ENCODE measurements around the gene CNTROB. TPM values are rescaled to one million over a fixed set of nuclear protein-coding genes. Genes with fewer than 3 reads are reported as not detected.
A peak's percentile ranks its signal among the peaks of the same experiment; 100 is the strongest.

The CNTROB gene
- polyA plus RNA-seq, 3 donors from 2014 or later: 1.8 to 14.4 (median 8.3) TPM

DNA sequence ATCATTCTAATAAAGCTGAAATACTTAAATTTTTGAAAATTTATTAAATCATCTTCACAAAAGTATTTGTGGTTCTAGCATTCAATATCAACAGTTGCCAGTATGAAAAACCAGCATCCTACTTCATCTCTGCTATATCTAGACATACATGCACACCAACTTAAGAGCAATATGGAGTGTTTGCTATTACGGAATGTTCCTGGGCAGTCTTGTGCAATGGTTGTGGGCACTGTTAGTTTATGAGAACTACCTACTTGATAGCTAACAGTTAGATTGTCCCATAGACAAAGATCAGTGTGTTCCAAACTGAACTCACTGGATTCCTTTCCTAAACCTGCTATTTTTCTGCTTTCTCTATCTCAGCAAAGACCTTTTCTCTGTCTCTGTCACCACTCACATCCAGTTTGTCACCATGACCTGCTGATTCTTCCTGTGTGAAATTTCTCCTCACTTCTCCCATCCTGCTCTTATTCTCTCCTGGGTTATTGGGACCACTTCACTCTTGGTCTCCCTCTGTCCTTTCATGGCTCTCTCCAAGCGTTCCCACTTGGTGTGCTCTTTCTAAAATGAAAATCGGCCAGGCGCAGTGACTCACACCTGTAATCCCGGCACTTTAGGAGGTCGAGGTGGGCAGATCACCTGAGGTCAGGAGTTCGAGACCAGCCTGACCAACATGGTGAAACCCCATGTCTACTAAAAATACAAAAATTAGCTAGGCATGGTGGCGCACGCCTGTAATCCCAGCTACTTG, 27.7 kb downstream of the CNTROB start:
- Mint-ChIP-seq H3K27ac (no peak overlapping the region), H3K36me3 (no peaks in the 10 kb centered on the region), H3K4me3 (no peak overlapping the region), H3K4me1 (no peaks in the 10 kb centered on the region), H3K9me3 (no peaks in the 10 kb centered on the region), H3K27me3 (ENCODE audit: low read depth in 3 of 3) (peaks cover 0 to 9% (median 3%) of the 10 kb centered on the region in 3 donors)
- no peak for DNase-seq

DNA sequence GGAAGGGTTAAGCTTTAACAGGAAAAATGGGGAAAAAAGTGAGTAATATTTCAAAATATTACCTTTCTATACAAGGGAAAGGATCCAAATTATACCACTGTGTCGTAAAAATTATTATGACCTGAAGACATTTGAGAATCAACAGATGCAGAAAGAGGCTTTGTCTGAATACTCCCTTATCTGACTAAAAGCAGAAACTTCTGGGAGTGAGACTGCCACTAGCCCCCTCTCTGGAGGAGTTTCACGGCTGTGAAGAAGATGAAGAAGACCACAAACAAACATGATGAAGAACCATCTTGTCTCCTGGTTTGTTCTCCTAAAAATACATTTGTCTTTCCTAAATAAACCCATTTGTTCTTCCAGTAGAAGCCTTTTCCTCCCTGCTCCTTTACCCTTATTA, 29.4 kb downstream of the CNTROB start:
- H3K27ac Mint-ChIP-seq: no peak overlapping the region

DNA sequence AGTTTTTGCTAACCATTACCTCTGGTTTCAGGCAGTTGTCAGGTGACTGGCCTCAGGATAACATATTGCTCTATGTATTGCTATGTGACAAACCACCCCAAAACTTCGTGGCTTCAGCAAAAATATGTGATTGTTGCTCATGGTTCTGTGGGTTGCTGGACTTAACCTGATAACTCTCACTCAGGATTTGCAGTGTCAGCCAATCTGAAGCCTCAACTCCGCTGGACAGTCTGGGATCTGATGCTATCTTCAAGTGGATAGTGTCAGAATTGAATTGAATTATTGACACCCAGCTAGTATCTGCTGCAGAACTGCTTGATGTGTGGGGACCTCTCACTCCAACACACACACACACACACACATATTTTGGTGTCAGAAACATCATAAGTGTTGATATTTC, 35.7 kb downstream of the CNTROB start:
- H3K9me3 Mint-ChIP-seq: peaks cover 0 to 2% (median 0%) of the 10 kb centered on the region in 6 donors
- H3K36me3 Mint-ChIP-seq: no peaks in the 10 kb centered on the region
- no peak overlapping the region for H3K27ac Mint-ChIP-seq
- no peak overlapping the region for H3K4me3 Mint-ChIP-seq
- H3K27me3 Mint-ChIP-seq (ENCODE audit: low read depth in 3 of 3): peaks cover 0 to 7% (median 1%) of the 10 kb centered on the region in 3 donors
- no peak for DNase-seq
- no peaks in the 10 kb centered on the region for H3K4me1 Mint-ChIP-seq

More for the DNA sequence above, 29.4 kb downstream of the CNTROB start:
- Mint-ChIP-seq H3K36me3 (no peaks in the 10 kb centered on the region), H3K27me3 (ENCODE audit: low read depth in 3 of 3) (peaks cover 0 to 9% (median 3%) of the 10 kb centered on the region in 3 donors), H3K4me1 (no peaks in the 10 kb centered on the region), H3K4me3 (no peak overlapping the region), H3K9me3 (no peaks in the 10 kb centered on the region)
- DNase-seq: no peak

DNA sequence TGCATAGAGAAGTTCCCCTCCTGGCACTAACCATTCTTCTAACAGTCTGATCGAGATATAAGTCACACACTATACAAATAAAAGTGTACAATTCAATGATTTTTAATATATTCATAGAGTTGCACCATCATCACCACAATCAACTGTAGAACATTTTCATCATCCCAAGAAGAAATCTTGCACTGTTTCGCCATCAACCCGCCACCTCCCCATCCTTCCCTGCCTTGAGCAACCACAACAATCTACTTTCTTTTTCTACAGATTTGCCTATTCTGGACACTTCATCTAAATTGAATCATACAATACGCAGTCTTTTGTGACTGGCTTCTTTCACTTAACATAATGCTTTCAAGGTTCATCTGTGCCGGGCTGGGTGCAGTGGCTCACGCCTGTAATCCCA, 37.4 kb downstream of the CNTROB start:
- Mint-ChIP-seq H3K27ac (no peak overlapping the region), H3K9me3 (peaks cover 2 to 9% (median 4%) of the 10 kb centered on the region in 6 donors), H3K27me3 (ENCODE audit: low read depth in 3 of 3) (peaks cover 0 to 2% (median 0%) of the 10 kb centered on the region in 3 donors), H3K4me3 (no peak overlapping the region), H3K4me1 (no peaks in the 10 kb centered on the region), H3K36me3 (peaks cover 2 to 3% (median 2%) of the 10 kb centered on the region in 3 donors)
- no peak for DNase-seq

DNA sequence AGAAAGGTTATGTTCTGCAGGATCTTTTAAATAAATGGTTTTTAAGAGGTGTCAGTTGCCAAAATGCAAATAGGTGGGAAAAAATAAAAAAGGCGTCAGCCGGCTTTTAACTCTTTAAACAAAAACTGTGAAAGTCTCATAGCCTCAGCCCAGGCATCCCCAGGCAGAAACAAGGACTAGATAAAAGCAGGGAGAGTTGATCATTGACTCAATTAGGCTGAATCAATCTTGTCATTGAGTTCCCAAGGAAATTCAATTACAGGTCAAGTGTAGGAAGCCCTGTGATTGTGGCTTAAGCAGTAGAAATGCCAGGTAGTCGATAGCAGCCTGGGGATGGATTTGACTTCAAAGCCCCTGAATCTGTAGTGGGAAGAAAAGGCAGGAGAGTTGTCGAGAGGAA, 39.6 kb downstream of the CNTROB start:
- no peak overlapping the region for H3K27ac Mint-ChIP-seq
- DNase-seq: no peak
- peaks cover 0 to 6% (median 0%) of the 10 kb centered on the region in 3 donors for H3K27me3 Mint-ChIP-seq (ENCODE audit: low read depth in 3 of 3)
- no peaks in the 10 kb centered on the region for H3K4me1 Mint-ChIP-seq
- peaks cover 5 to 14% (median 12%) of the 10 kb centered on the region in 3 donors for H3K36me3 Mint-ChIP-seq
- H3K9me3 Mint-ChIP-seq: peaks cover 5 to 18% (median 17%) of the 10 kb centered on the region in 6 donors
- no peak overlapping the region for H3K4me3 Mint-ChIP-seq

DNA sequence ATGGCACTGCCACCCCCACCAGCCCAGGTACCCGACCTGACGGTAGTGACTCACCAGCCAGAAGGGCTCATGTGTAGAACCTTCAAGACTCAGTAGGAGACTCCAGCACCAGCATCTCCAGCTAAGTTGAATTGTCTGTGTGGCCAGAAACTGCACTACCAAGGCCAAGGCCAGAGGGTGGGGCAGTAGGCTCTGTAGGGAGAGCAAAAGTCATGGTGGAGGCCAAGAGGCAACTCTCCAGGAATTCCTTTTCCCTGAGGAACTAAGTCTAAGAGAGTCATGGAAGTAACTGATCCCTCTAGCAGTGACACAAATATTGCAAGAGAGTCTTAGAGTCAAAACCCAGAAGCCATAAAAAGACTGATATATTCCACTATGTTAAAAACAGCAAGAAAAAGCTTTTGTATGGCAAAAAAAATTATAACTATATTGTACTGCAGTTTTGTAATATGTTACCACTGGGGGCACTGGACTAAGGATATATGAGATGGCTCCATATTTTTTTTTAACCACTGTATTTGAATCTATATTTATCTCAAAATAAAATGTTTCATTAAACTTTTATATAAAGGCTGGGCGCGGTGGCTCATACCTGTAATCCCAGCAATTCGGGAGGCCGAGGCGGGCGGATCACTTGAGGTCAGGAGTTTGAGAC, 40.3 kb downstream of the CNTROB start:
- Mint-ChIP-seq H3K4me3 (no peak overlapping the region), H3K27ac (no peak overlapping the region), H3K4me1 (no peaks in the 10 kb centered on the region), H3K36me3 (peaks cover 5 to 14% (median 12%) of the 10 kb centered on the region in 3 donors), H3K9me3 (peaks cover 6 to 22% (median 17%) of the 10 kb centered on the region in 6 donors), H3K27me3 (ENCODE audit: low read depth in 3 of 3) (peaks cover 0 to 4% (median 2%) of the 10 kb centered on the region in 3 donors)
- DNase-seq: no peak

DNA sequence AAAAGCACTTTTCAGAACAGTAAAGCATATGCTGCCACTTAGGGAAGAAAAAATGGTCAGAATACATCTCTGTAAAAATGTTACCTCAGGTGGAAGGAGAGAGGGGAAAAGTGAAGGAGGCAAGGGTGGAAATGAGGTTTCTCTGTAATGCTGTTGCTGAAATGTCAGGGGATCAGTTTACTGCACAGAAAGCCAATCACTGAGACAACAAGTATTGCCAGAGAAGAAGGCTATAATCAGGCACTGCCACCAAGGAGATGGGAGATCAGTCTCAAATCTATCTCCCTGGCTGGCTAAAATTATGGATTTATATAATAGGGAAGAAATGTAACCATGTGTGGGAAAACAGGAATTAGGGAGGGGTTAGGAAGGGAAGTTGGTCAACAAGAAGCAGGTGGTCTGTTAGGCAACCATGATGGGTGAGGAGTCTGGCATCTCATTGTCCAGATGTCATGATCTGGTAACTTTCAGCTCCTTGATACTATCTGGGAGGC, 42.7 kb downstream of the CNTROB start:
- Mint-ChIP-seq H3K27ac (no peak overlapping the region), H3K36me3 (peaks cover 5 to 14% (median 12%) of the 10 kb centered on the region in 3 donors), H3K4me3 (no peak overlapping the region), H3K27me3 (ENCODE audit: low read depth in 3 of 3) (peaks cover 0 to 7% (median 2%) of the 10 kb centered on the region in 3 donors), H3K9me3 (peaks cover 8 to 22% (median 17%) of the 10 kb centered on the region in 6 donors), H3K4me1 (no peaks in the 10 kb centered on the region)
- no peak for DNase-seq

DNA sequence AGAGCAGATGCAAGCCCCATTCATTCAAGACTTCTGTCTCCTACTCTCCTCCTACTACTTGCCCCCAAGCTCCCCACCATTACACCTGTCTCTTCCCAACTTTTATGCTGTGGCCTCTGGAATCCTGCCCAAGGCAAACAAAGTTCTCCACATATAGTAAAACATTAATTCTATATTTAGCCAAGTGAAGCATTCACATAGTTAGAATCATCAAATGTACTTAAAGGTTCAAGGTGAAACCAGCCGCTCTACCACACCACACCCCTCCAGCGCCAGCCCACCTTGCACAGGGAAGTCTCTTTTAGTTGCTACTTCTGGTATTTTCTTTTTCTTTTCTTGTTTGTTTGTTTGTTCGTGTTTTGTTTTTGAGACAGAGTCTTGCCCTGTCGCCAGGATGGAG, 45.0 kb downstream of the CNTROB start:
- Mint-ChIP-seq H3K27me3 (ENCODE audit: low read depth in 3 of 3) (peaks cover 1 to 16% (median 2%) of the 10 kb centered on the region in 3 donors), H3K4me3 (no peak overlapping the region), H3K9me3 (peaks cover 8 to 22% (median 17%) of the 10 kb centered on the region in 6 donors), H3K27ac (no peak overlapping the region), H3K4me1 (no peaks in the 10 kb centered on the region), H3K36me3 (peaks cover 5 to 14% (median 12%) of the 10 kb centered on the region in 3 donors)
- no peak for DNase-seq

DNA sequence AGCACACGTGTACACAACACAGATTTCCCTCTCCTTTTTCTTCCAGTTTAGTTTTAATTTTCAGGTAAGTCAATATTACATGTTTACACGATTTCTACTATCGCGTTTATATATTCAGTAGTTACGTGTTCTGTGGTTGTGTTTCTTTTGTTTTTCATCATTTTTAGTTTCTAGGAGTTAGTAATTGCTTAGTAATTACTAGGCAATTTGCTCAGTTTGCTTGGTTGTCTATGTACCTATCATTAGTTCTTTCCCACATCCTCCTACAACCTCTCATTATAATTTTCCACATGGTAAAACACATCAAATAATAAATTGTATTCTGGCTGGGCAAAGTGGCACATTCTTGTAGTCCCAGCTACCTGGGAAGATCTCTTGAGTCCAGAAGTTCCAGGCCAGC, 45.8 kb downstream of the CNTROB start:
- H3K27ac Mint-ChIP-seq: no peak overlapping the region
- H3K36me3 Mint-ChIP-seq: peaks cover 5 to 14% (median 12%) of the 10 kb centered on the region in 3 donors
- H3K9me3 Mint-ChIP-seq: peaks cover 8 to 22% (median 17%) of the 10 kb centered on the region in 6 donors
- peaks cover 1 to 22% (median 2%) of the 10 kb centered on the region in 3 donors for H3K27me3 Mint-ChIP-seq (ENCODE audit: low read depth in 3 of 3)
- H3K4me3 Mint-ChIP-seq: no peak overlapping the region
- no peaks in the 10 kb centered on the region for H3K4me1 Mint-ChIP-seq
- DNase-seq: no peak

DNA sequence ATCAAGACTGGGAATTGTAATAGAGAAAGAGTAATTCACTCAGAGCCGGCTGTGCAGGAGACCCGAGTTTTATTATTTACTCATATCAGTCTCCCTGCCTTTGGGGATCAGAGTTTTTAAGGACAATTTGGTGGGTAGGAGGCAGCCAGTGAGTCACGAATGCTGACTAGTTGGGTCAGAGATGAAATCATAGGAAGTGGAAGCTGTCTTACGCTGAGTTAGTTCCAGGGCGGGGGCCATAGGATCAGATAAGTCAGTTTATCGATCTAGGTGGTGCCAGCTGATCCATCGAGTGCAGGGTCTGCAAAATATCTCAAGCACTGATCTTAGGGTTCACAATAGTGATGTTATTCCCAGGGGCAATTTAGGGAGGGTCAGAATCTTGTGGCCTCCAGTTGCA, 50.2 kb downstream of the CNTROB start:
- Mint-ChIP-seq H3K4me3 (no peak overlapping the region), H3K9me3 (peaks cover 0 to 2% (median 0%) of the 10 kb centered on the region in 6 donors), H3K36me3 (no peaks in the 10 kb centered on the region), H3K4me1 (no peaks in the 10 kb centered on the region), H3K27ac (no peak overlapping the region), H3K27me3 (ENCODE audit: low read depth in 3 of 3) (peaks cover 3 to 22% (median 3%) of the 10 kb centered on the region in 3 donors)
- no peak for DNase-seq

DNA sequence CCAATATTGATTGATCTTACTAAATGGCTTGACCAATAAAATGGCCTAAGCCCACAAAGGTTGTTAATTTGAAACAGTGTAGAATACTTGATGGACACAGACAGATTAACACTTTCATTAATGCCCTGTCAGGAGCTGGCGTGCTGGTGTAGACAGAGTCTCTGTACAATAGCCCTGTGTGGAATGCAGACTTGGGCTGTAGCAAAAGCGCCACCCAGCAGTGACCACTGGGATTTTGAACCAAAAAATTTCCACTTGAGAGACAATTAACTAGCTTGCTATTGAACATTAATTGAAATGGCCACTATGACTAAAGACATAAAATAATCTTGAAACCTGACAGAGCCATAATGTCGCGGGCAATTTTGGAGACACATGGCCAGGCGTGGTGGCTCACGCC, 50.7 kb downstream of the CNTROB start:
- no peak for DNase-seq
- Mint-ChIP-seq H3K4me1 (no peaks in the 10 kb centered on the region), H3K9me3 (peaks cover 0 to under 1% (median 0%) of the 10 kb centered on the region in 6 donors), H3K36me3 (no peaks in the 10 kb centered on the region), H3K27me3 (ENCODE audit: low read depth in 3 of 3) (peaks cover 3 to 22% (median 4%) of the 10 kb centered on the region in 3 donors), H3K4me3 (no peak overlapping the region), H3K27ac (no peak overlapping the region)

DNA sequence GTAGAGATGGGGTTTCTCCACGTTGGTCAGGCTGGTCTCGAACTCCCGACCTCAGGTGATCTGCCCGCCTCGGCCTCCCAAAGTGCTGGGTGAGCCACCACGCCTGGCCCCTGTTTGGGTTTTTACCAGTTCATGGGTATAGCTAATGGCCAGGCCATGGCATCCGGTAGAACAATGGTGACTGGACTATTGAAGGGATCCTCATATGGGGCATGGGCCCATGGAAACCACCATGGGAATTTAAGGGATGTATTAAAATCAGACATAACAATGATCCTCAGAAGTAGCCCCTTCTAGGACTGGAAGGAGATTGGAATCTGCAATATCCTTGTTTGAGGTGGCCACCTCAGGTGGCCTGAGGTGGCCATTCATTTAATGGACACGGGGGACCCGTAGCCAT, 52.9 kb downstream of the CNTROB start:
- Mint-ChIP-seq H3K36me3 (no peaks in the 10 kb centered on the region), H3K4me3 (no peak overlapping the region), H3K27ac (no peak overlapping the region), H3K27me3 (ENCODE audit: low read depth in 3 of 3) (peaks cover 4 to 23% (median 10%) of the 10 kb centered on the region in 3 donors), H3K4me1 (peaks cover 10 to 12% of the 10 kb centered on the region in 2 donors), H3K9me3 (no peaks in the 10 kb centered on the region)
- DNase-seq: no peak

DNA sequence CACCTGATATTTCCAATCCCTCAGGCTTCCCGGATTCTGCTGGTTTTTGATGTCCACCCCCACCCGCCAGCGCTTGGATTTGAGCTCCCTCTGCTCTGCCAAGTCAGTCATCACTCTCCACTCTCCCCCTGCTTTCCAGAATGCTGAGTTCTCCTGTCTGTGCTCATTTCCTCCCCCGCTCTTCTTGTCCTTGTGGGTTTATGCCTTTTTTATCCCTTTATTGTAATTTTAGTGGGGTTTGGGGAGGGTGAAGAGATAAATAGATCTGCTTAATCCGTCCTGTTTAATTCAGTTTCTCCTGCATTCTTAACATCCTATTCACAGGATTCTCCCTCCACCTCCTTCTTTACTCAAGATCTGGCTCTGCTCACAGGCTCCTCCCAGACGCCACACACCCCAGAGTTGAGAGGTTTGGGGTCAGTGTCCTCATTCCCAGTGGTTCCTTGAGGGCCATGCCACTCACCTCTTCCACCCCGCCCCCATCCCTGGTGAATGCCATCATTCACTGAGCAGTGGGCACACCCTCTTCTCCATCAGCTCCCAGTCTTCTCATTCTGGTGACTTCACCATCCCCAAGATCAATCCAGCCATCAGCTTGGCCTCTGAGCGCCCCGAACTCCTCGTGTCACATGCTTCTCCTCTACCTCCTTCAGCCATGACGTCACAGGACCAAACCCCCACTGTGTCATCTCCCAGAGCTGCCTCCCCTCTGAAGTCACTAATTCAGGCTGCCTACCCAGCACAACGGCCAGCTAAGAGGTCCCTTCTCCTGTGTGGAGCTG, 55.3 kb downstream of the CNTROB start:
- H3K27me3 Mint-ChIP-seq (ENCODE audit: low read depth in 3 of 3): peaks cover 4 to 15% (median 14%) of the 10 kb centered on the region in 3 donors
- no peak for DNase-seq
- no peaks in the 10 kb centered on the region for H3K36me3 Mint-ChIP-seq
- peak overlapping the region in 1 of 6 donors; percentile 82 for H3K27ac Mint-ChIP-seq
- H3K4me1 Mint-ChIP-seq: peaks cover 21 to 26% of the 10 kb centered on the region in 2 donors
- no peaks in the 10 kb centered on the region for H3K9me3 Mint-ChIP-seq
- H3K4me3 Mint-ChIP-seq: no peak overlapping the region
